Dermis lymphatic vessel endothelial cell (primary cell): ENCODE results near the gene GLIPR1L2. TPM values are rescaled to one million over a fixed set of nuclear protein-coding genes. Genes with fewer than 3 reads are reported as not detected.

Experiments
- total RNA-seq: library from RNA; depleted of rRNA; stranded (reverse); fragments of >200 nt; gene quantifications from 2 replicates; pipeline ENCODE4 v1.2.1, GENCODE V29; 2014

The GLIPR1L2 gene
- under 0.01 and 0.09 TPM in 2 replicates for total RNA-seq

GRCh38 chr12:75390899-75391538 lies at the start of gene GLIPR1L2:
TSS of gene GLIPR1L2 (plus strand) at chr12:75391089. CDS start at chr12:75391117, 28 bp downstream.

GRCh38 chr12:75480469-75480949 lies 89.6 kb downstream of the GLIPR1L2 start, which contains the start of gene GLIPR1:
TSS of gene GLIPR1 (plus strand) at chr12:75480755. CDS start at chr12:75480881, 126 bp downstream.

Other genes with a start within 250 kb of the GLIPR1L2 start
- not detected in 2 replicates for gene KCNC2, start 181.2 kb upstream of the GLIPR1L2 start, total RNA-seq
- gene CAPS2, start 60.8 kb upstream of the GLIPR1L2 start, total RNA-seq = 0.09 and 0.11 TPM in 2 replicates
- not detected in 2 replicates for gene GLIPR1L1, start 56.4 kb upstream of the GLIPR1L2 start, total RNA-seq
- 2.1 and 2.3 TPM in 2 replicates for gene GLIPR1, start 89.7 kb downstream of the GLIPR1L2 start, total RNA-seq
- gene KRR1, start 120.5 kb downstream of the GLIPR1L2 start, total RNA-seq = 23.3 and 32.5 TPM in 2 replicates